ENCODE measurements around the gene HOXB3.

HOXB3 gene

GRCh38 chr17:48586355-48587258, 3.4 kb downstream of the HOXB3 start:
- DNase-seq (ENCODE audit: low spot score) = no peak

- no peak for DNase-seq (ENCODE audit: low spot score)
These were observed 5.8 kb downstream of the HOXB3 start for GRCh38 chr17:48584223-48584741.

GRCh38 chr17:48583708-48584222, 6.3 kb downstream of the HOXB3 start:
- DNase-seq (ENCODE audit: low spot score) = no peak

GRCh38 chr17:48582750-48583069, 7.3 kb downstream of the HOXB3 start:
- no peak for DNase-seq (ENCODE audit: low spot score)

GRCh38 chr17:48579760-48580554, 10.1 kb downstream of the HOXB3 start:
- no peak for DNase-seq (ENCODE audit: low spot score)

- no peak for DNase-seq (ENCODE audit: low spot score)
These were observed 10.6 kb downstream of the HOXB3 start for GRCh38 chr17:48579471-48579759.

- DNase-seq (ENCODE audit: low spot score) = no peak
These were observed 11.2 kb downstream of the HOXB3 start for GRCh38 chr17:48578616-48579470.

- peak; percentile 62 for DNase-seq (ENCODE audit: low spot score)
These were observed 12.0 kb downstream of the HOXB3 start, which contains the start of gene HOXB4 for GRCh38 chr17:48577946-48578615. Gene HOXB4, minus strand, starts transcription at chr17:48578350. Its CDS starts 31 bp downstream, at chr17:48578319.

- DNase-seq (ENCODE audit: low spot score) = no peak
These were observed 12.6 kb downstream of the HOXB3 start for GRCh38 chr17:48577330-48577945.

GRCh38 chr17:48576479-48577309, 13.3 kb downstream of the HOXB3 start:
- peak; percentile 41 for DNase-seq (ENCODE audit: low spot score)

GRCh38 chr17:48575673-48576478, 14.2 kb downstream of the HOXB3 start:
- no peak for DNase-seq (ENCODE audit: low spot score)

- no peak for DNase-seq (ENCODE audit: low spot score)
These were observed 14.9 kb downstream of the HOXB3 start for GRCh38 chr17:48575066-48575582.

- no peak for DNase-seq (ENCODE audit: low spot score)
These were observed 15.5 kb downstream of the HOXB3 start for GRCh38 chr17:48574505-48575065.

GRCh38 chr17:48571826-48572417, 18.1 kb downstream of the HOXB3 start:
- no peak for DNase-seq (ENCODE audit: low spot score)

GRCh38 chr17:48571024-48571818, 18.8 kb downstream of the HOXB3 start:
- DNase-seq (ENCODE audit: low spot score) = no peak

GRCh38 chr17:48570325-48571023, 19.6 kb downstream of the HOXB3 start:
- no peak for DNase-seq (ENCODE audit: low spot score)
